K562 (cell line): ENCODE measurements around the gene CREB3L1. TPM values are rescaled to one million over a fixed set of nuclear protein-coding genes. Genes with fewer than 3 reads are reported as not detected.

Experiments
- ATAC-seq: fragments of 200-7000 bp; cut with Tn5 transposase; 3 replicates; pipeline ENCODE4 v1.9.1; 2020; ENCODE audit warnings: moderate library complexity
- BruUV-seq: library from RNA; stranded (reverse); fragments of 400-500 nt; replicated peaks from 2 replicates; lab custom pipeline; 2021; lab: Mats Ljungman, UMichigan
- CTCF ChIA-PET: fragments of 300-600 bp; formaldehyde crosslinking; extraction: SDS; loops from one replicate; lab custom pipeline; 2021; ENCODE audit warnings: low intra/inter-chr PET ratio; lab: Yijun Ruan, JAX
- POLR2A ChIA-PET: fragments of 300-600, 350-650 bp; sonication (Branson Sonifier 250); formaldehyde crosslinking; extraction: SDS; loops from one replicate; lab custom pipeline; 2021; ENCODE audit warnings: antibody characterized with exemption, inconsistent platforms; lab: Yijun Ruan, JAX
- DNase-seq, 4 experiments: peaks; one replicate each; pipeline versions ENCODE4 v3.0.0 to v3.0.0-alpha.2; 2011 to 2018; ENCODE audit warnings: low spot score in 3 of 4, mixed read lengths in 3 of 4; ENCODE audit errors: extremely low read depth in 1 of 4
- FAIRE-seq: peaks from 2 replicates; lab custom pipeline; 2011; peaks lifted over from hg19 to GRCh38; lab: Jason Lieb, UNC
- H2AFZ ChIP-seq: 2 replicates; pipeline ENCODE4 v1.6.0; 2011; ENCODE audit warnings: low read depth, low read length, control low read depth, inconsistent platforms
- H3K27ac ChIP-seq: fragments of 200-600 bp; 3 replicates; pipeline ENCODE4 v1.8.0; 2011; ENCODE audit warnings: low read depth, mild to moderate bottlenecking, control low read depth, inconsistent platforms, low read length, moderate library complexity, mixed read lengths; ENCODE audit errors: extremely low read depth
- H3K27me3 ChIP-seq, 2 experiments: fragments of 300-600 bp in 1 of 2; 2 replicates in 1 of 2; 3 replicates in 1 of 2; pipeline versions ENCODE4 v1.6.0 to v1.8.0; 2011; ENCODE audit warnings: inconsistent platforms in 2 of 2, low read length in 2 of 2, mild to moderate bottlenecking in 1 of 2, mixed read lengths in 1 of 2, moderate library complexity in 1 of 2; ENCODE audit not compliant: control insufficient read depth in 2 of 2, insufficient read depth in 2 of 2
- H3K36me3 ChIP-seq: fragments of 300-600 bp; 3 replicates; pipeline ENCODE4 v1.8.0; 2011; ENCODE audit warnings: mild to moderate bottlenecking, low read length, inconsistent platforms; ENCODE audit not compliant: control insufficient read depth, insufficient read depth
- H3K4me1 ChIP-seq, 2 experiments: fragments of 200-600 bp in 1 of 2; replicated peaks in 1 of 2; 2 replicates in 1 of 2; 3 replicates in 1 of 2; pipeline versions ENCODE4 v1.5.1 to v1.8.0; 2011; ENCODE audit warnings: inconsistent platforms in 2 of 2, low read length in 2 of 2, mild to moderate bottlenecking in 1 of 2, mixed read lengths in 1 of 2, moderate library complexity in 1 of 2; ENCODE audit not compliant: control insufficient read depth in 2 of 2, insufficient read depth in 2 of 2
- H3K4me2 ChIP-seq: 2 replicates; pipeline ENCODE4 v1.6.1; 2011; ENCODE audit warnings: low read length, control low read depth, inconsistent platforms, mixed read lengths; ENCODE audit not compliant: insufficient read depth
- H3K4me3 ChIP-seq: fragments of 200-600 bp; sonication (generic), shearing (Covaris generic); 2 replicates; pipeline ENCODE4 v1.5.1; 2016; ENCODE audit warnings: control low read depth, inconsistent platforms
- H3K79me2 ChIP-seq: fragments of 200-600 bp; 3 replicates; pipeline ENCODE4 v1.8.0; 2011; ENCODE audit warnings: low read length, inconsistent platforms; ENCODE audit not compliant: control insufficient read depth, insufficient read depth
- H3K9ac ChIP-seq, 2 experiments: 2 replicates each; pipeline versions ENCODE4 v1.6.0 to v1.6.1; 2011; ENCODE audit warnings: low read depth in 2 of 2, low read length in 2 of 2, control low read depth in 1 of 2, inconsistent platforms in 1 of 2, mild to moderate bottlenecking in 1 of 2, mixed read lengths in 1 of 2; ENCODE audit not compliant: insufficient read depth in 1 of 2
- H3K9me1 ChIP-seq: one replicate; pipeline ENCODE4 v1.6.0; 2011; ENCODE audit warnings: inconsistent platforms, mild to moderate bottlenecking, low read length, moderate library complexity; ENCODE audit not compliant: control insufficient read depth, insufficient read depth
- H3K9me3 ChIP-seq: replicated peaks from 2 replicates; pipeline ENCODE4 v1.5.1; 2011; ENCODE audit warnings: low read depth, low read length, inconsistent platforms; ENCODE audit not compliant: control insufficient read depth, insufficient read depth
- H4K20me1 ChIP-seq: replicated peaks from 2 replicates; pipeline ENCODE4 v1.6.1; 2011; ENCODE audit warnings: low read length, inconsistent platforms, mixed read lengths; ENCODE audit not compliant: control insufficient read depth, insufficient read depth
- CBX3 ChIP-seq, 2 experiments: IDR thresholded peaks; 1 replicate in 1 of 2; 2 replicates in 1 of 2; pipeline ENCODE4 v1.6.1; 2012; ENCODE audit warnings: inconsistent platforms in 2 of 2, low read length in 2 of 2, borderline replicate concordance in 1 of 2, control low read depth in 1 of 2
- CEBPB ChIP-seq: fragments of 450-650 bp; IDR thresholded peaks from 2 replicates; pipeline ENCODE4 v1.6.1; 2016; ENCODE audit warnings: missing genetic modification characterization, missing compliant biosample characterization
- ELK1 ChIP-seq: sonication (generic); formaldehyde crosslinking; IDR thresholded peaks from 2 replicates; pipeline ENCODE4 v1.8.1; 2022; ENCODE audit warnings: missing genetic modification reagents
- FOXM1 ChIP-seq, 2 experiments: fragments of 450-650 bp in 1 of 2; sonication (generic) in 1 of 2; formaldehyde crosslinking in 1 of 2; IDR thresholded peaks; 2 replicates each; pipeline versions ENCODE4 v1.6.1 to v1.9.0; 2017 to 2022; ENCODE audit warnings: low read depth in 2 of 2, mild to moderate bottlenecking in 2 of 2, missing genetic modification reagents in 1 of 2, moderate library complexity in 1 of 2
- ILF3 ChIP-seq: fragments of 450-650 bp; IDR thresholded peaks from 2 replicates; pipeline ENCODE4 v1.6.1; 2018; ENCODE audit warnings: antibody characterized with exemption, mild to moderate bottlenecking, moderate library complexity, borderline replicate concordance
- JUNB ChIP-seq: fragments of 450-650 bp; formaldehyde crosslinking; conservative IDR thresholded peaks from 2 replicates; pipeline ENCODE4 v1.4.0; 2020; ENCODE audit warnings: mild to moderate bottlenecking
- POU5F1 ChIP-seq: fragments of 150-350 bp; IDR thresholded peaks from 2 replicates; pipeline ENCODE4 v1.6.1; 2014; ENCODE audit warnings: borderline replicate concordance, low read length, low read depth, mild to moderate bottlenecking; ENCODE audit not compliant: partially characterized antibody
- RBM25 ChIP-seq: fragments of 200-400 bp; formaldehyde crosslinking; IDR thresholded peaks from 2 replicates; pipeline ENCODE4 v1.6.1; 2018; ENCODE audit warnings: low read length, low read depth, moderate library complexity; ENCODE audit not compliant: severe bottlenecking
- SIRT6 ChIP-seq: IDR thresholded peaks from one replicate; pipeline ENCODE4 v1.6.1; 2012; ENCODE audit warnings: low read depth, mild to moderate bottlenecking, control low read depth, inconsistent platforms, low read length, moderate library complexity
- SMARCA5 ChIP-seq: fragments of 450-650 bp; IDR thresholded peaks from 2 replicates; pipeline ENCODE4 v1.6.1; 2016
- SNAPC5 ChIP-seq: fragments of 250-450 bp; sonication (Bioruptor Pico); IDR thresholded peaks from 2 replicates; pipeline ENCODE4 v1.8.0; 2021; ENCODE audit warnings: moderate library complexity, mild to moderate bottlenecking, inconsistent platforms
- ZBTB17 ChIP-seq: fragments of 450-650 bp; formaldehyde crosslinking; IDR thresholded peaks from 2 replicates; pipeline ENCODE4 v1.4.0; 2020; ENCODE audit warnings: mild to moderate bottlenecking
- ZNF263 ChIP-seq: sonication (generic); formaldehyde crosslinking; IDR thresholded peaks from 2 replicates; pipeline ENCODE4 v1.8.0; 2022; ENCODE audit warnings: mild to moderate bottlenecking, missing genetic modification reagents, borderline replicate concordance
- WGBS: fragments of 100-300 bp; shearing (Covaris generic); methylation state at CpG from one replicate; pipeline ENCODE4 v1.1.6; 2016; ENCODE audit warnings: low coverage, mixed read lengths; ENCODE audit not compliant: insufficient coverage; ENCODE audit errors: missing lambda C conversion rate; 5-methylcytosine and 5-hydroxymethylcytosine counted together
- in situ Hi-C: fragments of 300-500 bp; cut with MboI; formaldehyde crosslinking; loops from 4 replicates; pipeline ENCODE4 v1.15.0; 2018; ENCODE audit warnings: inconsistent platforms, mixed read lengths
- intact Hi-C: fragments of 100-400 bp; cut with micrococcal nuclease; formaldehyde crosslinking; loops from 2 replicates; pipeline ENCODE4 v1.14.2; 2022
- polyA plus RNA-seq, 8 experiments: library from polyadenylated mRNA; depleted of rRNA in 4 of 8; stranded (reverse) in 5 of 8; unstranded in 3 of 8; fragments of >200 nt; fragmentation: Nextera tagmentation in 2 of 8; fragmentation: Illumina TruSeq in 1 of 8; extraction: Ambion mirVana in 2 of 8; extraction: Trizol in 1 of 8; gene quantifications; 2 replicates each; pipeline versions ENCODE4 v1.2.1 to v1.2.3, GENCODE V29; 2011 to 2014; ENCODE audit warnings: inconsistent platforms in 1 of 8, missing spikeins in 1 of 8
- total RNA-seq, 7 experiments: library from RNA; depleted of rRNA in 6 of 7; stranded (reverse); fragments of >200 nt in 6 of 7; fragmentation: Illumina TruSeq in 2 of 7; extraction: Trizol in 2 of 7; gene quantifications; 2 replicates each; pipeline versions ENCODE4 v1.2.1 to v1.2.3, GENCODE V29; 2011 to 2021; ENCODE audit warnings: low replicate concordance in 1 of 7

The CREB3L1 gene
- total and polyA plus RNA-seq, 9 of the 15 experiments (the other 6 are each of a cell fraction or from before 2014, with no cell fraction given), result 1.2 to 27.6 (median 3.7) TPM

GRCh38 chr11:46321757-46322156 is 44.3 kb downstream of the CREB3L1 start:
- 83% methylated on average over 2 of the region's 2 CpGs for WGBS
- H3K27me3 ChIP-seq, result peaks cover 0 to under 1% of the 10 kb centered on the region in 2 experiments; a peak in 1 of 5 replicates
- ATAC-seq (no peak), DNase-seq (no peak), FAIRE-seq (no peak)
- in situ Hi-C loops (no loop called here), intact Hi-C loops (no loop called here)
- H3K4me3 ChIP-seq, result no peak overlapping the region
- no peaks in the 10 kb centered on the region for H3K9me1 ChIP-seq
- H3K27ac ChIP-seq, result no peak overlapping the region
- ChIA-PET POLR2A (interaction anchor here (1.0 kb wide), 1 partner anchor 9 kb away, joined by 3 read pairs; no protein-coding TSS in a partner anchor), CTCF (no interaction called here)
- H4K20me1 ChIP-seq, result no peaks in the 10 kb centered on the region
- no peak overlapping the region for H3K9ac ChIP-seq
- BruUV-seq, result no TSS peak
- TF ChIP-seq CEBPB (peak; percentile 76), SIRT6 (no peak), ZBTB17 (no peak)
- H3K79me2 ChIP-seq, result no peaks in the 10 kb centered on the region
- no peak overlapping the region for H3K4me2 ChIP-seq
- H2AFZ ChIP-seq, result no peak overlapping the region
- H3K4me1 ChIP-seq, result peaks cover 17 to 27% of the 10 kb centered on the region in 2 experiments
- H3K9me3 ChIP-seq, result no peaks in the 10 kb centered on the region
- peaks cover 30% of the 10 kb centered on the region; the same call in 2 of the 3 replicates for H3K36me3 ChIP-seq

GRCh38 chr11:46322759-46323158 is 45.3 kb downstream of the CREB3L1 start:
- peaks cover 21% of the 10 kb centered on the region; the same call in 2 of the 3 replicates for H3K36me3 ChIP-seq
- in situ Hi-C loops, result no loop called here
- no peak overlapping the region for H3K9ac ChIP-seq
- peak; percentile 83 for ATAC-seq
- no peaks in the 10 kb centered on the region for H4K20me1 ChIP-seq
- no peaks in the 10 kb centered on the region for H3K9me3 ChIP-seq
- no peak overlapping the region for H3K4me2 ChIP-seq
- DNase-seq, result peak; percentile 70 to 81 (median 72)
- POLR2A ChIA-PET, result interaction anchor here (0.5 kb wide), 1 partner anchor 101 kb away, joined by 4 read pairs; no protein-coding TSS in a partner anchor
- no peak overlapping the region for H2AFZ ChIP-seq
- H3K27me3 ChIP-seq, result peaks cover 3 to 4% of the 10 kb centered on the region in 2 experiments; a peak in 2 of 5 replicates
- peak; percentile 11 for FAIRE-seq
- 50% methylated on average over 6 of the region's 6 CpGs for WGBS
- no peaks in the 10 kb centered on the region for H3K79me2 ChIP-seq
- H3K9me1 ChIP-seq, result no peaks in the 10 kb centered on the region
- peaks cover 12 to 20% of the 10 kb centered on the region in 2 experiments for H3K4me1 ChIP-seq
- BruUV-seq, result no TSS peak
- no peak overlapping the region for H3K27ac ChIP-seq
- CTCF ChIA-PET, result no interaction called here
- no peak overlapping the region for H3K4me3 ChIP-seq
- intact Hi-C loops, result no loop called here
- TF ChIP-seq ZNF263 (0 out of 2 replicates have a peak, but pooled peaks have one; percentile 23), CBX3 (IDR thresholded peaks at IDR 0.05; ENCODE audit: borderline replicate concordance in 1 of 2, low read length in 2 of 2) (peak in 1 of 2 experiments; percentile 72; a peak in 2 of 3 replicates), SNAPC5 (CRISPR knock-in tag) (no peak), JUNB (CRISPR knock-in tag) (no peak), POU5F1 (no peak), ILF3 (0 out of 2 replicates have a peak, but pooled peaks have one; percentile 58), RBM25 (peak; percentile 74), FOXM1 (IDR thresholded peaks at IDR 0.05; ENCODE audit: low read depth) (peak; percentile 95), FOXM1 (CRISPR knock-in tag; IDR thresholded peaks at IDR 0.05; ENCODE audit: low read depth) (no peak), ELK1 (no peak), SMARCA5 (peak; percentile 94; the same call in 1 of the 2 replicates)
